GM23338 (cell line): ENCODE results near the gene CD72. TPM values are rescaled to one million over a fixed set of nuclear protein-coding genes. Genes with fewer than 3 reads are reported as not detected.

ENCODE experiments used
- ATAC-seq: fragments of 200-7000 bp; cut with Tn5 transposase; 3 replicates; pipeline ENCODE4 v1.9.1; 2020
- DNase-seq: peaks from one replicate; pipeline ENCODE4 v3.0.0-alpha.2; 2015; ENCODE audit warnings: low spot score
- H2AFZ ChIP-seq: fragments of 200-600 bp; sonication (generic); 2 replicates; pipeline ENCODE4 v1.8.0; 2016; ENCODE audit warnings: antibody characterized with exemption, mild to moderate bottlenecking, moderate library complexity
- H3F3A ChIP-seq: fragments of 200-600 bp; sonication (generic); replicated peaks from 2 replicates; pipeline ENCODE4 v1.8.0; 2017; ENCODE audit warnings: antibody characterized with exemption, mixed run types, low read depth
- H3K27ac ChIP-seq: fragments of 200-600 bp; sonication (generic); 2 replicates; pipeline ENCODE4 v1.6.1; 2016; ENCODE audit warnings: low read depth
- H3K27me3 ChIP-seq: fragments of 200-600 bp; sonication (generic); 2 replicates; pipeline ENCODE4 v1.8.0; 2016; ENCODE audit warnings: mild to moderate bottlenecking, mixed run types, moderate library complexity; ENCODE audit not compliant: insufficient read depth
- H3K36me3 ChIP-seq: fragments of 200-600 bp; sonication (generic); 2 replicates; pipeline ENCODE4 v1.8.0; 2016; ENCODE audit warnings: mild to moderate bottlenecking; ENCODE audit not compliant: insufficient read depth
- H3K4me1 ChIP-seq: fragments of 200-600 bp; sonication (generic); 2 replicates; pipeline ENCODE4 v1.8.0; 2016; ENCODE audit warnings: mild to moderate bottlenecking, moderate library complexity; ENCODE audit not compliant: insufficient read depth
- H3K4me2 ChIP-seq: fragments of 200-600 bp; sonication (generic); 2 replicates; pipeline ENCODE4 v1.7.1; 2017; ENCODE audit warnings: mixed run types
- H3K4me3 ChIP-seq: fragments of 200-600 bp; sonication (generic); 2 replicates; pipeline ENCODE4 v1.6.1; 2016; ENCODE audit warnings: mixed run types
- H3K79me2 ChIP-seq: fragments of 200-600 bp; sonication (generic); replicated peaks from 2 replicates; pipeline ENCODE4 v1.8.0; 2017; ENCODE audit warnings: mild to moderate bottlenecking; ENCODE audit not compliant: insufficient read depth
- H3K9me2 ChIP-seq: fragments of 200-600 bp; sonication (generic); 2 replicates; pipeline ENCODE4 v1.8.0; 2017; ENCODE audit not compliant: insufficient read depth
- H4K20me1 ChIP-seq: fragments of 200-600 bp; sonication (generic); replicated peaks from 2 replicates; pipeline ENCODE4 v1.8.0; 2017; ENCODE audit warnings: mild to moderate bottlenecking; ENCODE audit not compliant: insufficient read depth
- H3K27ac Mint-ChIP-seq: 2 replicates; pipeline ENCODE4 v1.8.0; 2020; ENCODE audit warnings: inconsistent platforms, mild to moderate bottlenecking, moderate library complexity, mixed read lengths
- H3K27me3 Mint-ChIP-seq: 3 replicates; pipeline ENCODE4 v1.8.0; 2022; ENCODE audit warnings: low read depth, mild to moderate bottlenecking, moderate library complexity, mixed read lengths, inconsistent platforms; ENCODE audit not compliant: insufficient read depth, poor library complexity
- H3K36me3 Mint-ChIP-seq: 3 replicates; pipeline ENCODE4 v1.8.0; 2021; ENCODE audit warnings: low read depth, mild to moderate bottlenecking, inconsistent platforms, moderate library complexity, mixed read lengths
- H3K4me1 Mint-ChIP-seq: 3 replicates; pipeline ENCODE4 v1.8.0; 2020; ENCODE audit warnings: mild to moderate bottlenecking, inconsistent platforms, mixed read lengths
- H3K4me3 Mint-ChIP-seq: 3 replicates; pipeline ENCODE4 v1.8.0; 2021; ENCODE audit warnings: moderate library complexity, mild to moderate bottlenecking, inconsistent platforms, mixed read lengths
- H3K9me3 Mint-ChIP-seq: 3 replicates; pipeline ENCODE4 v1.8.0; 2020; ENCODE audit warnings: moderate library complexity, mild to moderate bottlenecking, inconsistent platforms, mixed read lengths
- CREB1 ChIP-seq: fragments of 250-450 bp; sonication (Bioruptor Pico); IDR thresholded peaks from 2 replicates; pipeline ENCODE4 v1.5.0; 2020; ENCODE audit warnings: low read depth, mild to moderate bottlenecking, moderate library complexity
- EZH2 ChIP-seq: fragments of 200-600 bp; sonication (generic); IDR thresholded peaks from one replicate; pipeline ENCODE4 v1.8.0; 2017; ENCODE audit warnings: antibody characterized with exemption, mild to moderate bottlenecking, low read depth; ENCODE audit not compliant: unreplicated experiment
- EZH2phosphoT487 ChIP-seq: fragments of 200-600 bp; sonication (generic); IDR thresholded peaks from one replicate; pipeline ENCODE4 v1.8.1; 2018; ENCODE audit warnings: antibody characterized with exemption; ENCODE audit not compliant: unreplicated experiment
- JUNB ChIP-seq: IDR thresholded peaks from one replicate; pipeline ENCODE4 v1.6.1; 2016; ENCODE audit warnings: antibody characterized with exemption; ENCODE audit not compliant: unreplicated experiment
- NANOG ChIP-seq: IDR thresholded peaks from 2 replicates; pipeline ENCODE4 v1.6.1; 2016; ENCODE audit warnings: antibody characterized with exemption, borderline replicate concordance
- POLR2AphosphoS5 ChIP-seq: IDR thresholded peaks from 2 replicates; pipeline ENCODE4 v1.6.1; 2016; ENCODE audit warnings: antibody characterized with exemption, low read depth
- ZNF114 ChIP-seq: fragments of 250-450 bp; sonication (Bioruptor Pico); IDR thresholded peaks from 2 replicates; pipeline ENCODE4 v1.5.0; 2020; ENCODE audit warnings: mild to moderate bottlenecking, moderate library complexity
- ZNF331 ChIP-seq: fragments of 250-450 bp; sonication (Bioruptor Pico); IDR thresholded peaks from 2 replicates; pipeline ENCODE4 v1.5.0; 2020; ENCODE audit warnings: low read depth, mild to moderate bottlenecking, moderate library complexity
- polyA plus RNA-seq: library from polyadenylated mRNA; unstranded; fragments of >200 nt; fragmentation: Nextera tagmentation; extraction: Ambion mirVana; gene quantifications from 2 replicates; pipeline ENCODE4 v1.2.1, GENCODE V29; 2016
- total RNA-seq: library from RNA; depleted of rRNA; stranded (reverse); fragments of >200 nt; shearing (Covaris generic); gene quantifications from 2 replicates; pipeline ENCODE4 v1.2.3, GENCODE V29; 2014
- TF ChIP-seq, protein P1 (sequence below): fragments of 250-450 bp; sonication (Bioruptor Pico); IDR thresholded peaks from 2 replicates; pipeline ENCODE4 v1.5.0; 2020; ENCODE audit warnings: mild to moderate bottlenecking, moderate library complexity
- TF ChIP-seq, protein P2 (sequence below): IDR thresholded peaks from 2 replicates; pipeline ENCODE4 v1.6.1; 2016; ENCODE audit warnings: antibody characterized with exemption
- TF ChIP-seq, protein P3 (sequence below), 2 experiments: fragments of 200-600 bp in 1 of 2; sonication (generic) in 1 of 2; conservative IDR thresholded peaks; 2 replicates each; pipeline versions ENCODE4 v1.5.1 to v1.6.1; 2016 to 2017; ENCODE audit warnings: antibody characterized with exemption in 2 of 2, low read depth in 2 of 2, mild to moderate bottlenecking in 2 of 2, moderate library complexity in 1 of 2

The CD72 gene
- total and polyA plus RNA-seq, 2 experiments from 2014 or later: 4.7 to 4.8 TPM

DNA sequence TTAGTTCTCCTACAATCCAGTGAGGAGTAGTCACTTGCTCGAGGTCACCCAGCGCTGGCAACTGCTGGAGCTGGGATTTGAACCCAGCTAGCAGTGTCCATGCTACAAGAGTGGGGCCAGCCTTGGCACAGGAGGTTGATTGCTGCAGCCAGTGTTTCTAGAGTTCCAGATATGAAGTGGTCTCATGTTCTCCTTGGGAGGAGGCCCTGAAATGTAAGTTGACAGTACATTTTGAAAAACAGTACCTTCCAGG, 40.7 kb upstream of the CD72 start:
- Mint-ChIP-seq H3K27me3 (peaks cover 31% of the 10 kb centered on the region), H3K36me3 (peaks cover 49% of the 10 kb centered on the region), H3K4me1 (peaks cover 43% of the 10 kb centered on the region), H3K9me3 (peaks cover 3% of the 10 kb centered on the region), H3K4me3 (peak overlapping the region; percentile 77), H3K27ac (peak overlapping the region; percentile 83; the same call in 1 of the 2 replicates)
- DNase-seq (no peak), ATAC-seq (peak; percentile 0; the same call in 1 of the 3 replicates)
- Histone ChIP-seq H3K4me2 (peak overlapping the region; percentile 92), H3K4me1 (peaks cover 12% of the 10 kb centered on the region; the same call in 1 of the 2 replicates), H3K27me3 (peaks cover 4% of the 10 kb centered on the region; the same call in 1 of the 2 replicates), H3K4me3 (peak overlapping the region; percentile 97), H3K79me2 (0 out of 2 replicates have a peak, but pooled peaks cover 3% of the 10 kb centered on the region), H3K27ac (peak overlapping the region; percentile 89; the same call in 1 of the 2 replicates), H3K9me2 (no peaks in the 10 kb centered on the region), H3F3A (peaks cover 21% of the 10 kb centered on the region; the same call in 1 of the 2 replicates), H4K20me1 (no peaks in the 10 kb centered on the region; the same call in none of the 2 replicates), H3K36me3 (peaks cover 8% of the 10 kb centered on the region; the same call in 1 of the 2 replicates), H2AFZ (0 out of 2 replicates have a peak overlapping the region, but pooled peaks have one; percentile 83)
- no peak for TF ChIP-seq POLR2AphosphoS5
- TF ChIP-seq ZNF331 (CRISPR knock-in tag): no peak
- TF ChIP-seq NANOG: no peak
- TF ChIP-seq CREB1 (CRISPR knock-in tag): no peak

GRCh38 chr9:35658137-35658967, 40.1 kb upstream of the CD72 start, which contains the start of gene CCDC107:
TSS of gene CCDC107 (plus strand) at chr9:35658292. CDS start at chr9:35658380, 88 bp downstream.
- Histone ChIP-seq H3K79me2 (no peaks in the 10 kb centered on the region), H3K9me2 (no peaks in the 10 kb centered on the region), H4K20me1 (no peaks in the 10 kb centered on the region; the same call in none of the 2 replicates), H3F3A (peaks cover 16% of the 10 kb centered on the region; the same call in 1 of the 2 replicates), H2AFZ (peak within 1 kb of the TSS; percentile 90), H3K4me2 (peak within 1 kb of the TSS; percentile 92), H3K4me1 (0 out of 2 replicates have a peak, but pooled peaks cover 8% of the 10 kb centered on the region), H3K27ac (peak within 1 kb of the TSS; percentile 89), H3K4me3 (peak within 1 kb of the TSS; percentile 97), H3K27me3 (peaks cover 4% of the 10 kb centered on the region; the same call in 1 of the 2 replicates), H3K36me3 (peaks cover 8% of the 10 kb centered on the region; the same call in 1 of the 2 replicates)
- DNase-seq (peak; percentile 79), ATAC-seq (peak; percentile 62)
- Mint-ChIP-seq H3K27ac (peak within 1 kb of the TSS; percentile 100), H3K4me3 (peak within 1 kb of the TSS; percentile 77), H3K27me3 (peaks cover 31% of the 10 kb centered on the region), H3K9me3 (peaks cover 3% of the 10 kb centered on the region), H3K4me1 (peaks cover 39% of the 10 kb centered on the region), H3K36me3 (peaks cover 48% of the 10 kb centered on the region)
- TF ChIP-seq JUNB: no peak
- TF ChIP-seq ZNF114: no peak
- TF ChIP-seq, protein P1, sequence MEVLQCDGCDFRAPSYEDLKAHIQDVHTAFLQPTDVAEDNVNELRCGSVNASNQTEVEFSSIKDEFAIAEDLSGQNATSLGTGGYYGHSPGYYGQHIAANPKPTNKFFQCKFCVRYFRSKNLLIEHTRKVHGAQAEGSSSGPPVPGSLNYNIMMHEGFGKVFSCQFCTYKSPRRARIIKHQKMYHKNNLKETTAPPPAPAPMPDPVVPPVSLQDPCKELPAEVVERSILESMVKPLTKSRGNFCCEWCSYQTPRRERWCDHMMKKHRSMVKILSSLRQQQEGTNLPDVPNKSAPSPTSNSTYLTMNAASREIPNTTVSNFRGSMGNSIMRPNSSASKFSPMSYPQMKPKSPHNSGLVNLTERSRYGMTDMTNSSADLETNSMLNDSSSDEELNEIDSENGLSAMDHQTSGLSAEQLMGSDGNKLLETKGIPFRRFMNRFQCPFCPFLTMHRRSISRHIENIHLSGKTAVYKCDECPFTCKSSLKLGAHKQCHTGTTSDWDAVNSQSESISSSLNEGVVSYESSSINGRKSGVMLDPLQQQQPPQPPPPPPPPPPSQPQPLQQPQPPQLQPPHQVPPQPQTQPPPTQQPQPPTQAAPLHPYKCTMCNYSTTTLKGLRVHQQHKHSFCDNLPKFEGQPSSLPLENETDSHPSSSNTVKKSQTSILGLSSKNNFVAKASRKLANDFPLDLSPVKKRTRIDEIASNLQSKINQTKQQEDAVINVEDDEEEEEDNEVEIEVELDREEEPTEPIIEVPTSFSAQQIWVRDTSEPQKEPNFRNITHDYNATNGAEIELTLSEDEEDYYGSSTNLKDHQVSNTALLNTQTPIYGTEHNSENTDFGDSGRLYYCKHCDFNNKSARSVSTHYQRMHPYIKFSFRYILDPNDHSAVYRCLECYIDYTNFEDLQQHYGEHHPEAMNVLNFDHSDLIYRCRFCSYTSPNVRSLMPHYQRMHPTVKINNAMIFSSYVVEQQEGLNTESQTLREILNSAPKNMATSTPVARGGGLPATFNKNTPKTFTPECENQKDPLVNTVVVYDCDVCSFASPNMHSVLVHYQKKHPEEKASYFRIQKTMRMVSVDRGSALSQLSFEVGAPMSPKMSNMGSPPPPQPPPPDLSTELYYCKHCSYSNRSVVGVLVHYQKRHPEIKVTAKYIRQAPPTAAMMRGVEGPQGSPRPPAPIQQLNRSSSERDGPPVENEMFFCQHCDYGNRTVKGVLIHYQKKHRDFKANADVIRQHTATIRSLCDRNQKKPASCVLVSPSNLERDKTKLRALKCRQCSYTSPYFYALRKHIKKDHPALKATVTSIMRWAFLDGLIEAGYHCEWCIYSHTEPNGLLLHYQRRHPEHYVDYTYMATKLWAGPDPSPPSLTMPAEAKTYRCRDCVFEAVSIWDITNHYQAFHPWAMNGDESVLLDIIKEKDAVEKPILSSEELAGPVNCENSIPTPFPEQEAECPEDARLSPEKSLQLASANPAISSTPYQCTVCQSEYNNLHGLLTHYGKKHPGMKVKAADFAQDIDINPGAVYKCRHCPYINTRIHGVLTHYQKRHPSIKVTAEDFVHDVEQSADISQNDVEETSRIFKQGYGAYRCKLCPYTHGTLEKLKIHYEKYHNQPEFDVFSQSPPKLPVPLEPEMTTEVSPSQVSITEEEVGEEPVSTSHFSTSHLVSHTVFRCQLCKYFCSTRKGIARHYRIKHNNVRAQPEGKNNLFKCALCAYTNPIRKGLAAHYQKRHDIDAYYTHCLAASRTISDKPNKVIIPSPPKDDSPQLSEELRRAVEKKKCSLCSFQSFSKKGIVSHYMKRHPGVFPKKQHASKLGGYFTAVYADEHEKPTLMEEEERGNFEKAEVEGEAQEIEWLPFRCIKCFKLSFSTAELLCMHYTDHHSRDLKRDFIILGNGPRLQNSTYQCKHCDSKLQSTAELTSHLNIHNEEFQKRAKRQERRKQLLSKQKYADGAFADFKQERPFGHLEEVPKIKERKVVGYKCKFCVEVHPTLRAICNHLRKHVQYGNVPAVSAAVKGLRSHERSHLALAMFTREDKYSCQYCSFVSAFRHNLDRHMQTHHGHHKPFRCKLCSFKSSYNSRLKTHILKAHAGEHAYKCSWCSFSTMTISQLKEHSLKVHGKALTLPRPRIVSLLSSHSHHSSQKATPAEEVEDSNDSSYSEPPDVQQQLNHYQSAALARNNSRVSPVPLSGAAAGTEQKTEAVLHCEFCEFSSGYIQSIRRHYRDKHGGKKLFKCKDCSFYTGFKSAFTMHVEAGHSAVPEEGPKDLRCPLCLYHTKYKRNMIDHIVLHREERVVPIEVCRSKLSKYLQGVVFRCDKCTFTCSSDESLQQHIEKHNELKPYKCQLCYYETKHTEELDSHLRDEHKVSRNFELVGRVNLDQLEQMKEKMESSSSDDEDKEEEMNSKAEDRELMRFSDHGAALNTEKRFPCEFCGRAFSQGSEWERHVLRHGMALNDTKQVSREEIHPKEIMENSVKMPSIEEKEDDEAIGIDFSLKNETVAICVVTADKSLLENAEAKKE (CRISPR knock-in tag): no peak
- peak; percentile 68 for TF ChIP-seq POLR2AphosphoS5
- TF ChIP-seq, protein P2, sequence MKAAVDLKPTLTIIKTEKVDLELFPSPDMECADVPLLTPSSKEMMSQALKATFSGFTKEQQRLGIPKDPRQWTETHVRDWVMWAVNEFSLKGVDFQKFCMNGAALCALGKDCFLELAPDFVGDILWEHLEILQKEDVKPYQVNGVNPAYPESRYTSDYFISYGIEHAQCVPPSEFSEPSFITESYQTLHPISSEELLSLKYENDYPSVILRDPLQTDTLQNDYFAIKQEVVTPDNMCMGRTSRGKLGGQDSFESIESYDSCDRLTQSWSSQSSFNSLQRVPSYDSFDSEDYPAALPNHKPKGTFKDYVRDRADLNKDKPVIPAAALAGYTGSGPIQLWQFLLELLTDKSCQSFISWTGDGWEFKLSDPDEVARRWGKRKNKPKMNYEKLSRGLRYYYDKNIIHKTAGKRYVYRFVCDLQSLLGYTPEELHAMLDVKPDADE: no peak
- TF ChIP-seq, protein P3, sequence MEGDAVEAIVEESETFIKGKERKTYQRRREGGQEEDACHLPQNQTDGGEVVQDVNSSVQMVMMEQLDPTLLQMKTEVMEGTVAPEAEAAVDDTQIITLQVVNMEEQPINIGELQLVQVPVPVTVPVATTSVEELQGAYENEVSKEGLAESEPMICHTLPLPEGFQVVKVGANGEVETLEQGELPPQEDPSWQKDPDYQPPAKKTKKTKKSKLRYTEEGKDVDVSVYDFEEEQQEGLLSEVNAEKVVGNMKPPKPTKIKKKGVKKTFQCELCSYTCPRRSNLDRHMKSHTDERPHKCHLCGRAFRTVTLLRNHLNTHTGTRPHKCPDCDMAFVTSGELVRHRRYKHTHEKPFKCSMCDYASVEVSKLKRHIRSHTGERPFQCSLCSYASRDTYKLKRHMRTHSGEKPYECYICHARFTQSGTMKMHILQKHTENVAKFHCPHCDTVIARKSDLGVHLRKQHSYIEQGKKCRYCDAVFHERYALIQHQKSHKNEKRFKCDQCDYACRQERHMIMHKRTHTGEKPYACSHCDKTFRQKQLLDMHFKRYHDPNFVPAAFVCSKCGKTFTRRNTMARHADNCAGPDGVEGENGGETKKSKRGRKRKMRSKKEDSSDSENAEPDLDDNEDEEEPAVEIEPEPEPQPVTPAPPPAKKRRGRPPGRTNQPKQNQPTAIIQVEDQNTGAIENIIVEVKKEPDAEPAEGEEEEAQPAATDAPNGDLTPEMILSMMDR (conservative IDR thresholded peaks at IDR 0.05; ENCODE audit: low read depth in 2 of 2): peak; percentile 60 to 72
- TF ChIP-seq EZH2: no peak
- TF ChIP-seq ZNF331 (CRISPR knock-in tag): no peak
- peak; percentile 32; the same call in 1 of the 2 replicates for TF ChIP-seq CREB1 (CRISPR knock-in tag)
- TF ChIP-seq NANOG: no peak
- TF ChIP-seq EZH2phosphoT487: no peak
